ENCODE data around the gene TCP11L1.
"Not testable (repeated sequence)": the region's sequence is repeated elsewhere in the genome, so short reads cannot be mapped to it uniquely, and the experiment has no call there.

TCP11L1 gene

DNA sequence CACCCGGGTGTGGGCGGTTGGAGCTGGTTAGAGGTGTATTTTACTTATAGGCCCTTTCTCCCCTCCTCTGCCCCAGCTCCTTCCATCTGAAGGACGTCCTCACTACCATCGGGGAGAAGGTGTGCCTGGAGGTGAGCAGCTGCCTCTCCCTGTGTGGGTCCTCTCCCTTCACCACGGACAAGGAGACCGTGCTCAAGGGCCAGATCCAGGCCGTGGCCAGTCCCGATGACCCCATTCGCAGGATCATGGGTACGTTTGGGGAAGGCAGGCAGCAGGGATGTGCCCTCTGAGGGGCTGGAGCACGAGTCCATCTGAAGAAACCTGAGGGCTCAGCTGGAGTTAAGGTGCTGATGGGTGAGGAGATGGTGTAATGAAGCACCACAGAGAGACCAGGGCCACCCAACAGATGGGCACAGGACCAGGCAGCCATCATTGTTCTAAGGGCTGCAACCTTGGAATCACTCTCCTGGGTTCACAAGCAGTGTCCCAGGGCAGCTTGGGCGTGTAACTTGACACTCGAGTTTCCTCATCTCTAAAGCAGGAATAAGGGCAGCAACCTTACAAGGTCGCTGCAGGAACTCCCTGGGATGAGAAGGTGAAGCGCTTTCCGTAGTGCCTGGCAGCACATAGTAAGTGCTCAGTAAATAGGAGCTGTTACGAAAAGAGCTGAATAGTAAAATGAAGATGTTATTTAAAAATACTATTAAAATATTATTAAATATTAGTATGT is 29.4 kb downstream of the TCP11L1 start:
- no peak for DNase-seq

DNA sequence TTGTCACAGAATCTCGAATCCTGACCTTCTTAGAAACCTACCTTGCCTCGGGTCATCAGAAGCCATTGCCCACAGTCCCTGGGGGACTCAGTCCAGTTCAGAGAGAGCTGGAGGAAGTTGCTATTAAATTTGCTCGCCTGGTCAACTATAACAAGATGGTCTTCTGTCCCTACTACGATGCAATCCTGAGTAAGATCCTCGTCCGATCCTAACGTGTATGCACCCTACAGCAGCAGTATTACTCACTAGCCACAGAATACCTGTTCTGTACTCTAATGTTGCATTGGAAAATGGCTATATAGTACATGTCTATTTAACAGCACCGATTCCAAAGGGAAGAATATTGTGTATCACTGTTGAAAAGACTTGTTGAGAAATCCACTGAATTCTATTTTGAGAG is 33.1 kb downstream of the TCP11L1 start:
- no peak for DNase-seq

DNA sequence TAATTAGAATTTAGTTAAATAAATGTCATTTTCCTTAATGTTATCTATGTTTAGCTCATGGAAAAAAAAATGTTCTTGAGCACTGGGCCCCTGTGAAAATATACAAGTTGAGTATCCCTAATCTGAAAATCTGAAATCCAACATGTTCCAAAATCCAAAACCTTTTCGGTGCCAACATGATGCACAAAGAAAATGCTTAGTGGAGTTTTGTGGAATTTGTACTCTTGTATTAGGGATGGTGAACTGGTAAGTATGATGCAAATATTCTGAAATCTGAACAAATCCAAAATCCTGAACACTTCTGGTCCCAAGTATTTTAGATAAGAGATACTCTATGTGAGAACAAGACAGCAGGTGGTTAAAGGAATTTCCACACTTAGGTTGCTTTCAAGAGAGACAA is 44.5 kb downstream of the TCP11L1 start:
- no peak for DNase-seq

DNA sequence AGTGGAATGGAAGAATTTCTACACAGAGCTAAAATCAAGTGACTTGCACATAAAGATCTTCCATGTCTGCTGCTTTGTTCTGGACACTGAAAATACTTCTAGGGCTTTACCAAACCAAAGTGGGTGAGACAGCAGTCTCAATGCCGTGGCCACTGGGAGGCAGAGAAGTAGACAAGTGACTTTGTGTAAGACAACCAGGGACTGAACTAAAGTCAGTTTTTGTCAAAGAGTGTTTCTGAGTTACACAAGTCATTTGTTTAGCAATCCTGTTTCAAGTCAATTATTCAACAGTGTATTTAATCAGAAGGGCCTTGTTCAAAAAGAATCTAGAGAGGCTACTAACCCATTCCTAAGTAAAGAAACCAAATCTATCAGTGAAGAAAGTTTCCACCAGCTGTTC is 46.6 kb downstream of the TCP11L1 start:
- no peak for DNase-seq

DNA sequence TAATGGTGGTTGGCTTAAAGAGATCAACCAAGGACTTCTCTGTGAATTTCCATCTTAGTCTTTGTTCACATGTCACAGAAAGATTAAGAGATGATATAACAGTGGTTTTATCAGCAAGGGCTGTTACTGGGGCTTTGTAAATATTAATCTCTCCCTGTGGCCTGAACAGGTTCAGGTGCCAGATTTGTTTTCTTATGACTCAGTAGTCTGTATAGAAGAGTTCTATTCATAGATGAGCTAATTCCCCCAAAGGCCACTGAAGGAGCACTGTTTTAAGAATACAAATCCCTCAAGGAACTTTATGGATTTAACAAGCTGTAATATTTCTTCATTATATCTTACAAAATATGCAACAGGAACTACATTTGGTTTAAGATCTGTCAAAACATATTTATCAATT is 50.4 kb downstream of the TCP11L1 start:
- DNase-seq, result no peak

DNA sequence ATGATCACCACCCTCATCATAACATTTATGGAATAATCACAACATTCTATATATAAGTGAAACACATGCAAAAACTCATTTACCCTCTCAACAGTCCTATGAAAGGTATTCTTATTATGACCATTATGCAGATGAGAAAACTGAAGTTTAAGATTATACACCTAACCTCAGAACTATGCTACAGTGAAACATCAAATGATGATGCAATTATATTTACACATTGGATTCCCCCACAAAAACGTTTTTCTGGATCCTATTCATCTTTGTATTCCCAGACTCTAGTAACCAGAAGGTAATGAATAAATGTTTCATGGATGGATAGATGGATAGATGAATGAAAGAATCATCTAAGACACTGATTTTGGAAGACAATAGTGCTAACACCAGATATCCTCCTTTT is 54.8 kb downstream of the TCP11L1 start:
- DNase-seq, result no peak

DNA sequence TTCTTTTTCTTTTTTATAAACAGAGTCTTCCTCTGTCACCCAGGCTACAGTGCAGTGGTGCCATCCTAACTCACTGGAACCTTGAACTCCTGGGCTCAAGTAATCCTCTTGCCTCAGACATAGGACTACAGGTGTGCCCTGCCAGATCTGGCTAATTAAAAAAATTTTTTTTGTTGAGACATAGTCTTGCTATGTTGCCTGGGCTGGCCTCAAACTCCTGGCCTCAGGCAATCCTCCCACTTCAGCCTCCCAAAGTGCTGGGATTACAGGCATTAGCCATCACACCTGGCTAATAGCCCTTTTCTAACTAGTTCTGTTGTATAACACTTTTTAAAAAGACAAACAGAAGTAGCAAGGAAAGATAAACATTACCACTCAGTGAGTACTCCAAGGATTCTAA is 64.5 kb downstream of the TCP11L1 start:
- DNase-seq, result no peak

DNA sequence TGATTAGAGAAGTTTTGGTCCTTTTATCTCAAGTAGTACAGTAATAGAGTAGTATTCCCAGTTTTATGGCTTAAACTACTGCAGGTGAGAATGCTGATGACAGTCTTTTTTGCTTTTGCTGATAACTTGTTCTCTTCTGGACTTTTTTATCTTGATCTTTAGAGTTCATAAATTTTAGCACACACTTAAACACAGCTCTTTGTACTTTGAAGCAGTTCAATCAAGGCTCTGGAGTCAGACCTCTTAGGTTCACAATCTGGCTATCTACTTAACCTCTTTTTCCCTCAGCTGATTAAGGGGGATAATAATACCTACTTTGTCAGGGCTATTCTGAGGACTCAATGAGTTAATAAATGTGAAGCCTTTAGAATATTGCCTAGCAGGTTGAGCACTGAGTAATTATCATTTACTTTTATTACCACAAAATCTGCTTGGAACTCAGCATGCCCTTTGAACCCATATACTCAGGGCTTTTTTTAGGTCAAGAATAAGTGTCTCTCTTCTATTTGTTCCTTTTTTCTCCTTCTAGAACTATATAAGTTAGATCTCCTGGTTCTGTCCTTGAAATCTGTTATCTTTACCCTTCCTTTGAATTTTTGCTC is 70.0 kb downstream of the TCP11L1 start:
- DNase-seq, result no peak

DNA sequence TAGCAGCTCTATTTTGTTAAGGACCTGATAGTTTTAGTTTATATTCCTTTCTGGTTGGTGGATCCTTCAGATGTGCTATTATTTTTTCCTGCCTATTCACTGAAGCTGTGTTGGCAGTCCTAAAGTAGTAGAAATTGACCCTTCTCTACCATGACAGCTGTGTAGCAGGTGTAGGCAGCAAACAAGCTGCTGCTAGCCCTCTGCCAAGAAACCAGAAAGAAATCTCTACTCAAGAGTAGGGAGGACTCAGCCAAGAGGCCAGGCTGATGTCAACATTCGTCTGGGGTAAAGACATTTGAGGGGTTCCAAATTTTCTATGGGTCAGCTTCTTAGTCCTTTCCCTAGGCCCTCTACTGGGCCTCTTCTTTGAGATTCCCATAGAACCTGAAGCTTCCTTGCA is 70.7 kb downstream of the TCP11L1 start:
- no peak for DNase-seq

DNA sequence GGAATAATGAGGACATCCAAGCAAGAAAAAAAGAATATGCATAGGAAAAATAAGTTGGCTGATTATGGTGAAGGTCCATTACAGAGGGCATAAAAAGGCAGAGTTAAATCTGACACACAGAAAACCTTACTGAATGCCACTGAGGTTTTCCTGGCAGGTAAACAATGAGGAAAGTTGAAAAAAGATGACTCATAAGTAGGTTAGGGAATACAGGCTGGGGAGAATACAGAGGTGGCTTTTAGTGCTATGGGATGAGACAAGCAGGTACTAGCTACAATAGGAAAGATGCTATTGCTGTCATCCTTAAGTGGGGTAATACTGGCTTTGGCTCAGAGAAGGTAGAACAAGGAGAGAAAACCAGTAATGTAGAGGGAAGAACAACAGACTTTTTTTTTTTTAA is 77.2 kb downstream of the TCP11L1 start:
- DNase-seq, result no peak

DNA sequence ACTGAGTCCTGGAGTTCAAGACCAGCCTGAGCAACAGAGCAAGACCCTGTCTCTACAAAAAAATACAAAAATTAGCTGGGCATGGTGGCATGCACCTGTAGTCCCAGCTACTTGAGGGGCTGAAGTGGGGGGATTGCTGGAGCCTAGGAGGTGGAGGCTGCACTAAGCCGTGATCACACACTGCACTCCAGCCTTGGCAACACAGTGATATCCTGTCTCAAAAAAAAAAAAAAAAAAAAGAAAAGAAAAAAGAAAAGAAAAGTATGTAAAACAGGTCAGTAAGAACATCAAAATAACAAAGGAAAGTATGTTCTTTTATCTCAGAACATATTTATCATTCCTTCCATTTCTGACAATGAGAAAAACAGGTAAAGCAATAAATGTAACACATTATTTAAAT is 83.3 kb downstream of the TCP11L1 start:
- DNase-seq, result not testable (repeated sequence)
